Endothelial cell of umbilical vein (primary cell): ENCODE results near the gene ACR. TPM values are rescaled to one million over a fixed set of nuclear protein-coding genes. Genes with fewer than 3 reads are reported as not detected.

Experiments
- BruUV-seq: library from RNA; stranded (reverse); fragments of 400-500 nt; replicated peaks from 2 replicates; lab custom pipeline; 2021; lab: Mats Ljungman, UMichigan
- CTCF ChIA-PET: fragments of 300-600, 350-600 bp; sonication (Branson Sonifier 250); formaldehyde crosslinking; loops from one replicate; lab custom pipeline; 2021; ENCODE audit warnings: antibody characterized with exemption, inconsistent platforms; lab: Charles Lee
- POLR2A ChIA-PET: fragments of 300-600, 350-600 bp; sonication (Branson Sonifier 250); formaldehyde crosslinking; loops from one replicate; lab custom pipeline; 2021; ENCODE audit warnings: antibody characterized with exemption, inconsistent platforms; lab: Charles Lee
- DNase-seq: peaks from one replicate; pipeline ENCODE4 v3.0.0-alpha.2; 2011; ENCODE audit warnings: low read depth, low spot score
- FAIRE-seq: peaks from 2 replicates; lab custom pipeline; 2011; peaks lifted over from hg19 to GRCh38; lab: Jason Lieb, UNC
- H2AFZ ChIP-seq: 2 replicates; pipeline ENCODE4 v1.6.0; 2012; ENCODE audit warnings: low read depth, low read length, control low read depth, inconsistent platforms
- H3K27ac ChIP-seq: 2 replicates; pipeline ENCODE4 v1.5.1; 2011; ENCODE audit warnings: low read depth, mild to moderate bottlenecking, control low read depth, low read length, moderate library complexity; ENCODE audit not compliant: insufficient read depth
- H3K27me3 ChIP-seq, 2 experiments: 2 replicates each; pipeline versions ENCODE4 v1.6.0 to v1.6.1; 2011; ENCODE audit warnings: low read length in 2 of 2, mixed read lengths in 1 of 2; ENCODE audit not compliant: control insufficient read depth in 2 of 2, insufficient read depth in 2 of 2
- H3K36me3 ChIP-seq, 2 experiments: 2 replicates in 1 of 2; 3 replicates in 1 of 2; pipeline ENCODE4 v1.5.1; 2011; ENCODE audit warnings: low read length in 2 of 2, mild to moderate bottlenecking in 1 of 2, moderate library complexity in 1 of 2; ENCODE audit not compliant: control insufficient read depth in 2 of 2, insufficient read depth in 2 of 2; ENCODE audit errors: extremely low read depth in 1 of 2
- H3K4me1 ChIP-seq: 3 replicates; pipeline ENCODE4 v1.5.1; 2011; ENCODE audit warnings: mild to moderate bottlenecking, low read length; ENCODE audit not compliant: control insufficient read depth, insufficient read depth; ENCODE audit errors: extremely low read depth
- H3K4me2 ChIP-seq: 2 replicates; pipeline ENCODE4 v1.6.1; 2011; ENCODE audit warnings: low read length, control low read depth, mixed read lengths; ENCODE audit not compliant: insufficient read depth
- H3K4me3 ChIP-seq, 3 experiments: fragments of 200-600 bp in 1 of 3; sonication (generic), shearing (Covaris generic) in 1 of 3; replicated peaks in 1 of 3; 2 replicates each; pipeline ENCODE4 v1.5.1; 2011 to 2016; ENCODE audit warnings: control low read depth in 3 of 3, low read length in 3 of 3, mild to moderate bottlenecking in 2 of 3, inconsistent platforms in 1 of 3, low read depth in 1 of 3, moderate library complexity in 1 of 3; ENCODE audit not compliant: insufficient read depth in 1 of 3
- H3K79me2 ChIP-seq: 2 replicates; pipeline ENCODE4 v1.6.0; 2012; ENCODE audit warnings: low read length, inconsistent platforms; ENCODE audit not compliant: control insufficient read depth, insufficient read depth
- H3K9ac ChIP-seq: replicated peaks from 2 replicates; pipeline ENCODE3; 2011; ENCODE audit warnings: low read length, control low read depth; ENCODE audit not compliant: insufficient read depth; ENCODE audit errors: extremely low read depth
- H3K9me1 ChIP-seq: replicated peaks from 3 replicates; pipeline ENCODE4 v1.6.0; 2011; ENCODE audit warnings: mild to moderate bottlenecking, low read length; ENCODE audit not compliant: control insufficient read depth, insufficient read depth; ENCODE audit errors: extremely low read depth
- H3K9me3 ChIP-seq: replicated peaks from 2 replicates; pipeline ENCODE4 v1.5.1; 2012; ENCODE audit warnings: low read length, inconsistent platforms; ENCODE audit not compliant: control insufficient read depth, insufficient read depth
- H4K20me1 ChIP-seq: replicated peaks from 2 replicates; pipeline ENCODE3; 2011; ENCODE audit warnings: mild to moderate bottlenecking, low read length; ENCODE audit not compliant: control insufficient read depth, insufficient read depth; ENCODE audit errors: extremely low read depth
- EZH2 ChIP-seq: IDR thresholded peaks from 2 replicates; pipeline ENCODE4 v1.6.1; 2012; ENCODE audit warnings: borderline replicate concordance, low read depth, mild to moderate bottlenecking, moderate library complexity, low read length, inconsistent platforms; ENCODE audit not compliant: severe bottlenecking
- FOS ChIP-seq: IDR thresholded peaks from 2 replicates; pipeline ENCODE4 v1.6.1; 2011; ENCODE audit warnings: mild to moderate bottlenecking, low read length, moderate library complexity, borderline replicate concordance; ENCODE audit not compliant: insufficient read depth
- GATA2 ChIP-seq: IDR thresholded peaks from 2 replicates; pipeline ENCODE4 v1.7.0; 2011; ENCODE audit warnings: low read depth, mild to moderate bottlenecking, moderate library complexity, mixed read lengths, low read length; ENCODE audit not compliant: insufficient read length, insufficient read depth
- MYC ChIP-seq: IDR thresholded peaks from one replicate; pipeline ENCODE4 v1.6.1; 2011; ENCODE audit warnings: mild to moderate bottlenecking, low read depth, low read length
- POLR2A ChIP-seq: IDR thresholded peaks from 2 replicates; pipeline ENCODE4 v1.6.1; 2012; ENCODE audit warnings: low read depth, mild to moderate bottlenecking, control low read depth, low read length
- POLR2AphosphoS5 ChIP-seq: IDR thresholded peaks from 2 replicates; pipeline ENCODE4 v1.6.1; 2012; ENCODE audit warnings: low read depth, mild to moderate bottlenecking, control low read depth, low read length, moderate library complexity; ENCODE audit not compliant: insufficient read depth
- dilution Hi-C: fragments of 300-500 bp; cut with MboI; formaldehyde crosslinking; loops from one replicate; pipeline ENCODE4 v1.15.0; 2019; ENCODE audit warnings: low sequenced_read_pairs; ENCODE audit not compliant: extremely low pct_ligation_motif_present
- intact Hi-C: fragments of 100-400 bp; cut with micrococcal nuclease; formaldehyde crosslinking; loops from one replicate; pipeline ENCODE4 v1.10.0; 2022
- polyA plus RNA-seq, 4 experiments: library from polyadenylated mRNA; depleted of rRNA in 3 of 4; stranded (reverse) in 3 of 4; unstranded in 1 of 4; fragments of >200 nt; gene quantifications; 2 replicates each; pipeline versions ENCODE4 v1.2.1 to v1.2.3, GENCODE V29; 2011 to 2012; ENCODE audit warnings: missing spikeins in 1 of 4
- total RNA-seq: library from RNA; stranded (reverse); gene quantifications from 2 replicates; pipeline ENCODE4 v1.2.3, GENCODE V29; 2021
- TF ChIP-seq, protein P1 (sequence below): IDR thresholded peaks from 2 replicates; pipeline ENCODE4 v1.6.1; 2011; ENCODE audit not compliant: insufficient read depth, insufficient read length
- TF ChIP-seq, protein P2 (sequence below), 2 donors: IDR thresholded peaks; 1 replicate in 1 of 2; 2 replicates in 1 of 2; pipeline ENCODE4 v1.5.1; 2011; ENCODE audit warnings: low read length in 2 of 2, mild to moderate bottlenecking in 2 of 2, moderate library complexity in 2 of 2, control low read depth in 1 of 2, inconsistent platforms in 1 of 2, low read depth in 1 of 2; ENCODE audit not compliant: insufficient read depth in 1 of 2; ENCODE audit errors: extremely low read depth in 1 of 2

ACR gene
- total and polyA plus RNA-seq, 2 donors (not counting 3 experiments of a cell fraction or from before 2014, with no cell fraction given) = 0.91 to 4.1 TPM

DNA sequence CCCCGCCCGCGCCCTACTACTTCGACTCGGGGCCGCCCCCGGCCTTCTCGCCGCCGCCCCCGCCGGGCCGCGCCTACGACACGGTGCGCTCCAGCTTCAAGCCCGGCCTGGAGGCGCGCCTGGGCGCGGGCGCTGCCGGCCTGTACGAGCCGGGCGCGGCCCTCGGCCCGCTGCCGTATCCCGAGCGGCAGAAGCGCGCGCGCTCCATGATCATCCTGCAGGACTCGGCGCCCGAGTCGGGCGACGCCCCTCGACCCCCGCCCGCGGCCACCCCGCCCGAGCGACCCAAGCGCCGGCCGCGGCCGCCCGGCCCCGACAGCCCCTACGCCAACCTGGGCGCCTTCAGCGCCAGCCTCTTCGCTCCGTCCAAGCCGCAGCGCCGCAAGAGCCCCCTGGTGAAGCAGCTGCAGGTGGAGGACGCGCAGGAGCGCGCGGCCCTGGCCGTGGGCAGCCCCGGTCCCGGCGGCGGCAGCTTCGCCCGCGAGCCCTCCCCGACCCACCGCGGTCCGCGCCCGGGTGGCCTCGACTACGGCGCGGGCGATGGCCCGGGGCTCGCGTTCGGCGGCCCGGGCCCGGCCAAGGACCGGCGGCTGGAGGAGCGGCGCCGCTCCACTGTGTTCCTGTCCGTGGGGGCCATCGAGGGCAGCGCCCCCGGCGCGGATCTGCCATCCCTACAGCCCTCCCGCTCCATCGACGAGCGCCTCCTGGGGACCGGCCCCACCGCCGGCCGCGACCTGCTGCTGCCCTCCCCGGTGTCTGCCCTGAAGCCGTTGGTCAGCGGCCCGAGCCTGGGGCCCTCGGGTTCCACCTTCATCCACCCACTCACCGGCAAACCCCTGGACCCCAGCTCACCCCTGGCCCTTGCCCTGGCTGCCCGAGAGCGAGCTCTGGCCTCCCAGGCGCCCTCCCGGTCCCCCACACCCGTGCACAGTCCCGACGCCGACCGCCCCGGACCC lies 17.4 kb upstream of the ACR start:
- no peak overlapping the region for H3K27ac ChIP-seq
- no peak for DNase-seq
- no peak for TF ChIP-seq POLR2A
- no peak for TF ChIP-seq FOS
- TF ChIP-seq, protein P1, sequence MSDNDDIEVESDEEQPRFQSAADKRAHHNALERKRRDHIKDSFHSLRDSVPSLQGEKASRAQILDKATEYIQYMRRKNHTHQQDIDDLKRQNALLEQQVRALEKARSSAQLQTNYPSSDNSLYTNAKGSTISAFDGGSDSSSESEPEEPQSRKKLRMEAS = no peak
- TF ChIP-seq GATA2 = no peak
- TF ChIP-seq MYC = no peak
- TF ChIP-seq, protein P2, sequence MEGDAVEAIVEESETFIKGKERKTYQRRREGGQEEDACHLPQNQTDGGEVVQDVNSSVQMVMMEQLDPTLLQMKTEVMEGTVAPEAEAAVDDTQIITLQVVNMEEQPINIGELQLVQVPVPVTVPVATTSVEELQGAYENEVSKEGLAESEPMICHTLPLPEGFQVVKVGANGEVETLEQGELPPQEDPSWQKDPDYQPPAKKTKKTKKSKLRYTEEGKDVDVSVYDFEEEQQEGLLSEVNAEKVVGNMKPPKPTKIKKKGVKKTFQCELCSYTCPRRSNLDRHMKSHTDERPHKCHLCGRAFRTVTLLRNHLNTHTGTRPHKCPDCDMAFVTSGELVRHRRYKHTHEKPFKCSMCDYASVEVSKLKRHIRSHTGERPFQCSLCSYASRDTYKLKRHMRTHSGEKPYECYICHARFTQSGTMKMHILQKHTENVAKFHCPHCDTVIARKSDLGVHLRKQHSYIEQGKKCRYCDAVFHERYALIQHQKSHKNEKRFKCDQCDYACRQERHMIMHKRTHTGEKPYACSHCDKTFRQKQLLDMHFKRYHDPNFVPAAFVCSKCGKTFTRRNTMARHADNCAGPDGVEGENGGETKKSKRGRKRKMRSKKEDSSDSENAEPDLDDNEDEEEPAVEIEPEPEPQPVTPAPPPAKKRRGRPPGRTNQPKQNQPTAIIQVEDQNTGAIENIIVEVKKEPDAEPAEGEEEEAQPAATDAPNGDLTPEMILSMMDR (IDR thresholded peaks at IDR 0.05; ENCODE audit: extremely low read depth in 1 of 2, insufficient read depth in 1 of 2, low read depth in 1 of 2, low read length in 2 of 2) = no peak
- TF ChIP-seq EZH2 = no peak
- TF ChIP-seq POLR2AphosphoS5 = peak; percentile 13
- no peak overlapping the region for H3K4me2 ChIP-seq
- H4K20me1 ChIP-seq = peaks cover 3% of the 10 kb centered on the region
- BruUV-seq = no TSS peak
- peaks cover 46% of the 10 kb centered on the region for H3K79me2 ChIP-seq
- intact Hi-C loops = no loop called here
- no peak overlapping the region for H3K4me3 ChIP-seq
- CTCF ChIA-PET = no interaction called here
- no peak overlapping the region for H2AFZ ChIP-seq
- no peak overlapping the region for H3K9ac ChIP-seq
- no peaks in the 10 kb centered on the region for H3K4me1 ChIP-seq
- no peaks in the 10 kb centered on the region for H3K27me3 ChIP-seq
- POLR2A ChIA-PET = no interaction called here
- dilution Hi-C loops = no loop called here
- peaks cover 44 to 80% of the 10 kb centered on the region in 2 experiments for H3K36me3 ChIP-seq
- no peaks in the 10 kb centered on the region for H3K9me1 ChIP-seq
- FAIRE-seq = no peak
- H3K9me3 ChIP-seq = no peaks in the 10 kb centered on the region
